Skeletal muscle tissue (tissue), 4 donors: Measurements from ENCODE around the gene EOLA1. TPM values are rescaled to one million over a fixed set of nuclear protein-coding genes. Genes with fewer than 3 reads are reported as not detected.
A peak's percentile ranks its signal among the peaks of the same experiment; 100 is the strongest.

Source experiments
- H3K27ac ChIP-seq: one replicate; pipeline ENCODE4 v1.7.0; 2013; ENCODE audit warnings: mild to moderate bottlenecking, low read depth, low read length, inconsistent platforms
- H3K27me3 ChIP-seq, 3 donors: one replicate each; pipeline ENCODE4 v1.7.0; 2013; ENCODE audit warnings: low read length in 3 of 3; ENCODE audit not compliant: control insufficient read depth in 3 of 3, insufficient read depth in 3 of 3
- H3K36me3 ChIP-seq, 3 donors: one replicate each; pipeline ENCODE4 v1.7.0; 2013; ENCODE audit warnings: low read length in 3 of 3; ENCODE audit not compliant: control insufficient read depth in 3 of 3, insufficient read depth in 3 of 3
- H3K4me1 ChIP-seq, 3 donors: one replicate each; pipeline ENCODE4 v1.7.0; 2013; ENCODE audit warnings: low read length in 3 of 3, mild to moderate bottlenecking in 3 of 3; ENCODE audit not compliant: control insufficient read depth in 3 of 3, insufficient read depth in 3 of 3
- H3K4me3 ChIP-seq, 3 donors: one replicate each; pipeline ENCODE4 v1.7.0; 2013; ENCODE audit warnings: low read length in 3 of 3
- H3K9ac ChIP-seq, 3 donors: one replicate each; pipeline ENCODE4 v1.7.0; 2013; ENCODE audit warnings: low read length in 3 of 3, mild to moderate bottlenecking in 3 of 3, moderate library complexity in 2 of 3, low read depth in 1 of 3
- H3K9me3 ChIP-seq, 3 donors: one replicate each; pipeline ENCODE4 v1.7.0; 2013; ENCODE audit warnings: low read length in 3 of 3; ENCODE audit not compliant: control insufficient read depth in 3 of 3
- total RNA-seq: library from RNA; depleted of rRNA; stranded (reverse); fragments of >200 nt; gene quantifications from one replicate; pipeline ENCODE4 v1.2.3, GENCODE V29; 2014
- donor health status: Osteomylitis.

Gene EOLA1
- total RNA-seq, result 8.4 TPM

GRCh38 chrX:149540621-149541520, at the start of gene EOLA1:
EOLA1 (plus strand) TSS chrX:149541012; CDS start chrX:149545631, 4,619 bp downstream.
- Histone ChIP-seq H3K4me3 (peak within 1 kb of the TSS; percentile 86 to 93 (median 90)), H3K27ac (peak within 1 kb of the TSS; percentile 96), H3K9ac (peak within 1 kb of the TSS; percentile 90 to 94 (median 92)), H3K9me3 (no peaks in the 10 kb centered on the region), H3K36me3 (peaks cover 1 to 2% (median 2%) of the 10 kb centered on the region in 3 donors), H3K27me3 (no peaks in the 10 kb centered on the region), H3K4me1 (peaks cover 5 to 17% (median 8%) of the 10 kb centered on the region in 3 donors)

- no peak overlapping the region for H3K9ac ChIP-seq
- H3K27ac ChIP-seq, result no peak overlapping the region
- no peak overlapping the region for H3K4me3 ChIP-seq
- H3K27me3 ChIP-seq, result no peaks in the 10 kb centered on the region
- peaks cover 5 to 27% (median 19%) of the 10 kb centered on the region in 3 donors for H3K4me1 ChIP-seq
- no peaks in the 10 kb centered on the region for H3K9me3 ChIP-seq
- H3K36me3 ChIP-seq, result peaks cover 19 to 49% (median 49%) of the 10 kb centered on the region in 3 donors
Observed at GRCh38 chrX:149491812-149492211, 49.0 kb upstream of the EOLA1 start.

GRCh38 chrX:149493567-149494562, 46.9 kb upstream of the EOLA1 start:
- peak overlapping the region; percentile 26 for H3K27ac ChIP-seq
- H3K27me3 ChIP-seq, result no peaks in the 10 kb centered on the region
- no peaks in the 10 kb centered on the region for H3K9me3 ChIP-seq
- peak overlapping the region in 2 of 3 donors; percentile 35 to 69 for H3K9ac ChIP-seq
- peaks cover 3 to 24% (median 16%) of the 10 kb centered on the region in 3 donors for H3K4me1 ChIP-seq
- peaks cover 30 to 61% (median 58%) of the 10 kb centered on the region in 3 donors for H3K36me3 ChIP-seq
- H3K4me3 ChIP-seq, result no peak overlapping the region

GRCh38 chrX:149494844-149495565, 45.8 kb upstream of the EOLA1 start:
- H3K4me3 ChIP-seq, result no peak overlapping the region
- no peaks in the 10 kb centered on the region for H3K9me3 ChIP-seq
- no peaks in the 10 kb centered on the region for H3K27me3 ChIP-seq
- no peak overlapping the region for H3K27ac ChIP-seq
- no peak overlapping the region for H3K9ac ChIP-seq
- H3K4me1 ChIP-seq, result peaks cover 2 to 23% (median 15%) of the 10 kb centered on the region in 3 donors
- H3K36me3 ChIP-seq, result peaks cover 35 to 64% (median 54%) of the 10 kb centered on the region in 3 donors

- Histone ChIP-seq H3K4me3 (no peak overlapping the region), H3K36me3 (peaks cover 40 to 70% (median 49%) of the 10 kb centered on the region in 3 donors), H3K27ac (no peak overlapping the region), H3K27me3 (no peaks in the 10 kb centered on the region), H3K9me3 (no peaks in the 10 kb centered on the region), H3K9ac (no peak overlapping the region), H3K4me1 (peaks cover 2 to 23% (median 15%) of the 10 kb centered on the region in 3 donors)
Observed at GRCh38 chrX:149495573-149496071, 45.2 kb upstream of the EOLA1 start.

- H3K4me1 ChIP-seq, result peaks cover 3 to 23% (median 15%) of the 10 kb centered on the region in 3 donors
- peaks cover 43 to 74% (median 46%) of the 10 kb centered on the region in 3 donors for H3K36me3 ChIP-seq
- no peaks in the 10 kb centered on the region for H3K9me3 ChIP-seq
- no peak overlapping the region for H3K9ac ChIP-seq
- H3K4me3 ChIP-seq, result no peak overlapping the region
- H3K27ac ChIP-seq, result no peak overlapping the region
- H3K27me3 ChIP-seq, result no peaks in the 10 kb centered on the region
Observed at GRCh38 chrX:149497054-149497453, 43.8 kb upstream of the EOLA1 start.

GRCh38 chrX:149497626-149498025, 43.2 kb upstream of the EOLA1 start:
- no peak overlapping the region for H3K9ac ChIP-seq
- no peak overlapping the region for H3K27ac ChIP-seq
- no peaks in the 10 kb centered on the region for H3K9me3 ChIP-seq
- no peaks in the 10 kb centered on the region for H3K27me3 ChIP-seq
- H3K36me3 ChIP-seq, result peaks cover 45 to 70% (median 46%) of the 10 kb centered on the region in 3 donors
- peaks cover 5 to 23% (median 15%) of the 10 kb centered on the region in 3 donors for H3K4me1 ChIP-seq
- H3K4me3 ChIP-seq, result no peak overlapping the region

- no peaks in the 10 kb centered on the region for H3K27me3 ChIP-seq
- H3K4me3 ChIP-seq, result no peak overlapping the region
- peaks cover 41 to 66% (median 41%) of the 10 kb centered on the region in 3 donors for H3K36me3 ChIP-seq
Observed at GRCh38 chrX:149498767-149499166, 42.0 kb upstream of the EOLA1 start.

GRCh38 chrX:149499766-149500165, 41.0 kb upstream of the EOLA1 start:
- no peaks in the 10 kb centered on the region for H3K9me3 ChIP-seq
- H3K27me3 ChIP-seq, result no peaks in the 10 kb centered on the region
- peaks cover 5 to 13% (median 12%) of the 10 kb centered on the region in 3 donors for H3K4me1 ChIP-seq
- H3K9ac ChIP-seq, result no peak overlapping the region
- peaks cover 38 to 57% (median 38%) of the 10 kb centered on the region in 3 donors for H3K36me3 ChIP-seq
- H3K4me3 ChIP-seq, result no peak overlapping the region
- H3K27ac ChIP-seq, result no peak overlapping the region

More at GRCh38 chrX:149498767-149499166, 42.0 kb upstream of the EOLA1 start:
- H3K9ac ChIP-seq, result no peak overlapping the region
- peaks cover 6 to 15% (median 7%) of the 10 kb centered on the region in 3 donors for H3K4me1 ChIP-seq
- no peak overlapping the region for H3K27ac ChIP-seq
- no peaks in the 10 kb centered on the region for H3K9me3 ChIP-seq
